Gastroesophageal sphincter (tissue), 4 donors: ENCODE data around the gene INPP5E. TPM values are rescaled to one million over a fixed set of nuclear protein-coding genes. Genes with fewer than 3 reads are reported as not detected.

Experiments
- ATAC-seq: fragments of 150-250 bp; one replicate; pipeline ENCODE4 v1.9.1; 2016; ENCODE audit warnings: mild to moderate bottlenecking, moderate library complexity
- H3K27ac ChIP-seq, 4 donors: fragments of 200-600 bp; sonication (generic) in 3 of 4; 1 replicate in 3 of 4; 2 replicates in 1 of 4; pipeline ENCODE4 v1.5.1; 2016 to 2019
- H3K27me3 ChIP-seq: fragments of 200-600 bp; sonication (generic); one replicate; pipeline ENCODE4 v1.5.1; 2019
- H3K36me3 ChIP-seq, 2 donors: fragments of 200-600 bp; sonication (generic); one replicate each; pipeline ENCODE4 v1.5.1; 2019; ENCODE audit warnings: control low read depth in 1 of 2
- H3K4me1 ChIP-seq, 3 donors: fragments of 200-600 bp; sonication (generic); 1 replicate in 2 of 3; 2 replicates in 1 of 3; pipeline ENCODE4 v1.5.1; 2016 to 2019; ENCODE audit warnings: control low read depth in 2 of 3
- H3K4me3 ChIP-seq, 2 donors: fragments of 200-600 bp; sonication (generic); one replicate each; pipeline ENCODE4 v1.5.1; 2019; ENCODE audit warnings: mild to moderate bottlenecking in 1 of 2, moderate library complexity in 1 of 2
- H3K9me3 ChIP-seq, 3 donors: fragments of 200-600 bp; sonication (generic); one replicate each; pipeline ENCODE4 v1.5.1; 2017 to 2019; ENCODE audit warnings: control low read depth in 2 of 3
- EP300 ChIP-seq: sonication (generic); formaldehyde crosslinking; IDR thresholded peaks from one replicate; pipeline ENCODE4 v1.6.1; 2017; ENCODE audit warnings: antibody characterized with exemption, mild to moderate bottlenecking
- POLR2A ChIP-seq, 2 donors: fragments of 450-650 bp; IDR thresholded peaks; one replicate each; pipeline ENCODE4 v1.6.1; 2017; ENCODE audit warnings: antibody characterized with exemption in 2 of 2, mild to moderate bottlenecking in 2 of 2, moderate library complexity in 1 of 2
- POLR2AphosphoS5 ChIP-seq: sonication (generic); formaldehyde crosslinking; IDR thresholded peaks from one replicate; pipeline ENCODE4 v1.6.1; 2017; ENCODE audit warnings: antibody characterized with exemption
- WGBS, 2 donors: methylation state at CpG; one replicate each; pipeline ENCODE4 v1.1.5; 2018; ENCODE audit warnings: low coverage in 1 of 2; 5-methylcytosine and 5-hydroxymethylcytosine counted together
- total RNA-seq, 4 donors: library from RNA; depleted of rRNA; stranded (reverse); fragments of >200 nt; gene quantifications; one replicate each; pipeline ENCODE4 v1.1.0, GENCODE V29; 2016
- TF ChIP-seq, protein P1 (sequence below), 4 experiments: fragments of 200-600 bp in 2 of 4; fragments of 450-650 bp in 2 of 4; sonication (generic) in 1 of 4; IDR thresholded peaks; one replicate each; pipeline ENCODE4 v1.5.1; 2017 to 2019; ENCODE audit warnings: antibody characterized with exemption in 4 of 4, mild to moderate bottlenecking in 2 of 4, moderate library complexity in 2 of 4

INPP5E gene
- total RNA-seq: 10 to 100 TPM in 2 of 4 donors, 1 to 10 TPM in 2; 7.2 to 13.1 (median 10.0) TPM

DNA sequence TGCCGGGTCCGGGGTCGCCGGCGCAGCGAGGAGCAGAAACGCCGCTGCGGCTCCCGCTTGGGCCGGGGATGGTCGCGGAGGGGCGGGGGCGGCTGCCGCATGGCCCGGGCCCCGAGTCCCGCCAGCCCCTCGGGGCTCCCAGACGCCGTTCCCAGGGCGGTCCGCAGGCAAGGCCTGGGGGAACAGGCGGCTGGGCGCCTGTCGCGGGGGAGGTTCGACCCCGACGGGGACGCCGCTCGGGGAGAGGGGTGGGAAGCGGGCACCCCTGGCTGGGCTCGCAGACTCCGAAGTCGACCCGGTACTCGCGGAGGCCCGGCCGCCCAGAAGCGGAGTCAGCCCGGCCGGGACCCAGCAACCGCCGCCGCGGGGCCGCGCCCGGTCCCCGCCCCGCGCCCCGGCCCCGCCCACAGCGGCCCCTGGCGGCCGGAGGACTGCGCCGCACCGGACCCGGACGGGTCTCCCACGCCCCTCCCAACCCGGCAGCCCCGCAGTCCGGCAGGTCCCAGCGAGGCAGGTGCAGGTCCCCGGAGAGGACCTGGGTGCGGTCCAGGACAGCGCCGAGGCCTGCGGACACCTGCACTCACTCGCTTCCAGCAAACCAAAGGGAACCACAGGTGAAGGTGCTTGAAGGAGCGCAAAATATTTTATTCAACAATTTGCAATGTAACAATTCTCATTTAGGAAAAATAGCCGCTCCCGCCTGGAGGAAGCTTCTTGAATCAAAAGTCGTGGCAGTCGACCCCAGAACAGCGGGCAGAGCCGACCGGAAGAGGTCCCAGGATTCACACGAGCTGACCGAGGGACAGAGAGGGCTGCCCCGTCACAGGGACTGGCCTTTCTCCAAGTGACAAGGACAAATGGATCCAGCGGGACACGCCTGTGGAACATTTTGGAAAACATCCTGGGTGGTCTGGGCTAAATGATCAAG lies at the start of gene INPP5E:
INPP5E (minus strand) TSS at position 365 of the 928 bp plus-strand sequence. CDS start 426 bp downstream, outside the sequence.
- no peak for TF ChIP-seq EP300
- peak; percentile 28 for TF ChIP-seq POLR2AphosphoS5
- peak; percentile 44 to 46 for TF ChIP-seq POLR2A (IDR thresholded peaks at IDR 0.05)
- TF ChIP-seq, protein P1, sequence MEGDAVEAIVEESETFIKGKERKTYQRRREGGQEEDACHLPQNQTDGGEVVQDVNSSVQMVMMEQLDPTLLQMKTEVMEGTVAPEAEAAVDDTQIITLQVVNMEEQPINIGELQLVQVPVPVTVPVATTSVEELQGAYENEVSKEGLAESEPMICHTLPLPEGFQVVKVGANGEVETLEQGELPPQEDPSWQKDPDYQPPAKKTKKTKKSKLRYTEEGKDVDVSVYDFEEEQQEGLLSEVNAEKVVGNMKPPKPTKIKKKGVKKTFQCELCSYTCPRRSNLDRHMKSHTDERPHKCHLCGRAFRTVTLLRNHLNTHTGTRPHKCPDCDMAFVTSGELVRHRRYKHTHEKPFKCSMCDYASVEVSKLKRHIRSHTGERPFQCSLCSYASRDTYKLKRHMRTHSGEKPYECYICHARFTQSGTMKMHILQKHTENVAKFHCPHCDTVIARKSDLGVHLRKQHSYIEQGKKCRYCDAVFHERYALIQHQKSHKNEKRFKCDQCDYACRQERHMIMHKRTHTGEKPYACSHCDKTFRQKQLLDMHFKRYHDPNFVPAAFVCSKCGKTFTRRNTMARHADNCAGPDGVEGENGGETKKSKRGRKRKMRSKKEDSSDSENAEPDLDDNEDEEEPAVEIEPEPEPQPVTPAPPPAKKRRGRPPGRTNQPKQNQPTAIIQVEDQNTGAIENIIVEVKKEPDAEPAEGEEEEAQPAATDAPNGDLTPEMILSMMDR (IDR thresholded peaks at IDR 0.05): peak in 3 of 4 experiments; percentile 65 to 72 (median 67)
- 13 to 18% methylated on average over 4 to 11 of the region's 90 CpGs for WGBS, 2 donors

DNA sequence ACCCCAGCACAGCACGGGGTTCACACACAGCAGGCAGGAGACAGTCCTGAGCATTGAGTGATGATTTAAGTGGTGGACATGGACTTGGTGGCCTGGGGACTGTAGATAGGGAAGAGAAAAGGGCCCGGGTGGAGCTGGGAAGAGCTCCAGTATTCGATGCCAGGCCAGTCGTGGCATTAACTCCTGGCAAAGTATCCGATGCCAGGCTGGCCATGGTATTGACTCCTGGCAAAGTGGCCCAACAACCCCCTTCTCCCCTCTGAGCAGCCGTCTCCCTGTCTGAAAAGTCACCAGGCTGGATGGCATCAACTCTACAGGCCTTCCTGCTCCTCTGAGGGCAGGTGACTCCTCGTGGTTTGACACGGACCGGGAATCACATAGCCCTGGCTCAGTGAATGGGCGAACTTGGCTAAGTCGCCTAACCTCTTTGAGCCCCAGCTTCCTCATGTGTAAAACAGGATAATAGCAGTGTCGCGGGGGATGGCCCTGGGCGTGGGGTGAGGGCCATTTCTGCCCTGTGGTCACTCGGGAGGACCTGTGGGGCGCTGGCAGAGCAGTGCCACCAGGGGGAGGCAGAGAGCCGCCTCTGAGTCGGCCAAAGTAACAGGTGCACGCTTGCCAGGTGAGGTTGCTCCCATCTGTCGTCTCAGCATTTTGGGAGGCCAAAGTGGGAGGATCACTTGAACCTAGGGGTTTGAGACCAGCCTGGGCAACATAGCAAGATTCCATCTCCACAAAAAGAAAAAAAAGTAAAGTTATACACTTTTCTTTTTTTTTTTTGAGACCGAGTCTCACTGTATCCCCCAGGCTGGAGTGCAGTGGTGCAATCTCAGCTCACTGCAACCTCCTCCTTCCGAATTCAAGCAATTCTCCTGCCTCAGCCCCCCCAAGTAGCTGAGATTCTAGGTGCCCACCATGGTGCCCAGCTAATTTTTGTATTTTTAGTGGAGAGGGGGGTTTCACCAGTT lies 48.9 kb upstream of the INPP5E start:
- no peaks in the 10 kb centered on the region for H3K9me3 ChIP-seq
- H3K27me3 ChIP-seq: no peaks in the 10 kb centered on the region
- no peak overlapping the region for H3K27ac ChIP-seq
- peaks cover 0 to 38% (median 12%) of the 10 kb centered on the region in 3 donors for H3K4me1 ChIP-seq
- no peak overlapping the region for H3K4me3 ChIP-seq
- H3K36me3 ChIP-seq: no peaks in the 10 kb centered on the region
- no peak for ATAC-seq
- WGBS, 2 donors: 27 to 32% methylated on average over 5 to 11 of the region's 22 CpGs
- TF ChIP-seq POLR2A (IDR thresholded peaks at IDR 0.05): no peak
- TF ChIP-seq, protein P1 (IDR thresholded peaks at IDR 0.05): peak in 3 of 4 experiments; percentile 98

More for the DNA sequence above, at the start of gene INPP5E:
- Histone ChIP-seq H3K27ac (peak within 1 kb of the TSS; percentile 37 to 87 (median 84)), H3K4me1 (peaks cover 0 to 54% (median 21%) of the 10 kb centered on the region in 3 donors), H3K9me3 (no peaks in the 10 kb centered on the region), H3K27me3 (no peaks in the 10 kb centered on the region), H3K36me3 (peaks cover 0 to 60% of the 10 kb centered on the region in 2 donors), H3K4me3 (peak within 1 kb of the TSS; percentile 91 to 98)
- peak; percentile 93 for ATAC-seq

- peaks cover 0 to 31% (median 11%) of the 10 kb centered on the region in 3 donors for H3K4me1 ChIP-seq
- no peaks in the 10 kb centered on the region for H3K9me3 ChIP-seq
- H3K27ac ChIP-seq: no peak overlapping the region
- 97% methylated on average over 4 of the region's 7 CpGs; no CpG with 5 or more reads in 1 of the 2 donors for WGBS, 2 donors
- no peaks in the 10 kb centered on the region for H3K27me3 ChIP-seq
- no peak overlapping the region for H3K4me3 ChIP-seq
- no peaks in the 10 kb centered on the region for H3K36me3 ChIP-seq
- no peak for TF ChIP-seq POLR2AphosphoS5
- no peak for TF ChIP-seq POLR2A (IDR thresholded peaks at IDR 0.05)
- TF ChIP-seq, protein P1 (IDR thresholded peaks at IDR 0.05): no peak
- no peak for TF ChIP-seq EP300
- ATAC-seq: no peak
These were observed 48.0 kb upstream of the INPP5E start for GRCh38 chr9:136487672-136488071.

- WGBS, 2 donors: 93% methylated on average over 3 of the region's 18 CpGs; no CpG with 5 or more reads in 1 of the 2 donors
- Histone ChIP-seq H3K27ac (no peak overlapping the region), H3K27me3 (no peaks in the 10 kb centered on the region), H3K36me3 (no peaks in the 10 kb centered on the region), H3K4me3 (no peak overlapping the region), H3K4me1 (peaks cover 0 to 31% (median 11%) of the 10 kb centered on the region in 3 donors), H3K9me3 (no peaks in the 10 kb centered on the region)
- ATAC-seq: no peak
- TF ChIP-seq EP300 (no peak), POLR2AphosphoS5 (no peak), POLR2A (IDR thresholded peaks at IDR 0.05) (no peak)
- TF ChIP-seq, protein P1 (IDR thresholded peaks at IDR 0.05): no peak
These were observed 47.4 kb upstream of the INPP5E start for GRCh38 chr9:136486823-136487620.
